A673 (cell line): ENCODE results near the gene PLCXD3.

Experiments
- EZH2 ChIP-seq: fragments of 200-600 bp; sonication (generic); IDR thresholded peaks from 2 replicates; pipeline ENCODE4 v1.6.1; 2017; ENCODE audit warnings: borderline replicate concordance, low read depth, mild to moderate bottlenecking, mixed read lengths, antibody characterized with exemption, low read length; ENCODE audit not compliant: poor library complexity, severe bottlenecking
- TF ChIP-seq, protein P1 (sequence below): fragments of 300-800, 200-600 bp; sonication (generic); conservative IDR thresholded peaks from 2 replicates; pipeline ENCODE4 v1.5.1; 2017; ENCODE audit warnings: low read depth, mild to moderate bottlenecking, antibody characterized with exemption, low read length, moderate library complexity, mixed read lengths

DNA sequence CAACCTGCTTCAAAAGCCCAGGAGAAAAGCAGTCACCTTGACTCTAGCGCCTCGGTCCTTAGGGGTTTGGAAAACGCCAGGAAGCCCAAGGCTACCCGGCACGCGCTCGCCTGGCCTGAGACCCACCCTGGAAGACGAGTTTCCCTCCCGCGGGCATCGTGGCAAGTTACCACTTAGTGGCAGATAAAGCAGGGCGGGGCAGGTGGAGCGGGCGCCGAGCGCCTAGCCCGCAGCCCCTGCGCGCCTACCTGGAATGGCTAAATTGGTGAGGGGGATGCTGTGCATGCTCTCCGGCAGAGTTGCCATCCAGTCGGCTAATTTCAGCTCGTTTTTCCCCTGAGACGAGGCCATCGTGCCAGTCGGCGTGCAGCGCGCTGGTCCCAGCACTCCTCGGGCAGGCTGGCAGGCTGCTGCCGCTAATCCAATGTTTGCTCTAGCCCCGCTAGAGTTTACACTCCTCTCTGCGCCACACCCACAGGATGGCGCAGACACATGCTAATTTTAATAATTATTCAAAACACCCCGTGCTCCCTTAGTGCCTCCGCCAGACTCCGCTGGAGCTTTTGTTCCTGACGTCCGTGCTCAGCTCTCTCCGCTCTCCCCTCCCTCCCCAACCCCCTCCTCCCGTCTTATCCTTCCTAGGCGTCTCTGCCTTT is at the start of gene PLCXD3:
- TF ChIP-seq, protein P1, sequence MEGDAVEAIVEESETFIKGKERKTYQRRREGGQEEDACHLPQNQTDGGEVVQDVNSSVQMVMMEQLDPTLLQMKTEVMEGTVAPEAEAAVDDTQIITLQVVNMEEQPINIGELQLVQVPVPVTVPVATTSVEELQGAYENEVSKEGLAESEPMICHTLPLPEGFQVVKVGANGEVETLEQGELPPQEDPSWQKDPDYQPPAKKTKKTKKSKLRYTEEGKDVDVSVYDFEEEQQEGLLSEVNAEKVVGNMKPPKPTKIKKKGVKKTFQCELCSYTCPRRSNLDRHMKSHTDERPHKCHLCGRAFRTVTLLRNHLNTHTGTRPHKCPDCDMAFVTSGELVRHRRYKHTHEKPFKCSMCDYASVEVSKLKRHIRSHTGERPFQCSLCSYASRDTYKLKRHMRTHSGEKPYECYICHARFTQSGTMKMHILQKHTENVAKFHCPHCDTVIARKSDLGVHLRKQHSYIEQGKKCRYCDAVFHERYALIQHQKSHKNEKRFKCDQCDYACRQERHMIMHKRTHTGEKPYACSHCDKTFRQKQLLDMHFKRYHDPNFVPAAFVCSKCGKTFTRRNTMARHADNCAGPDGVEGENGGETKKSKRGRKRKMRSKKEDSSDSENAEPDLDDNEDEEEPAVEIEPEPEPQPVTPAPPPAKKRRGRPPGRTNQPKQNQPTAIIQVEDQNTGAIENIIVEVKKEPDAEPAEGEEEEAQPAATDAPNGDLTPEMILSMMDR = no peak
- no peak for TF ChIP-seq EZH2
